Hepatocyte (in vitro differentiated cells): ENCODE data around the gene AMH.

ENCODE experiments used
- CTCF ChIP-seq: fragments of 200-600 bp; sonication (generic); IDR thresholded peaks from 2 replicates; pipeline ENCODE4 v1.5.1; 2016; ENCODE audit warnings: antibody characterized with exemption, mild to moderate bottlenecking; ENCODE audit not compliant: poor library complexity
- EZH2 ChIP-seq: fragments of 200-600 bp; sonication (generic); IDR thresholded peaks from 2 replicates; pipeline ENCODE4 v1.6.1; 2016; ENCODE audit warnings: antibody characterized with exemption, mild to moderate bottlenecking, borderline replicate concordance
- EZH2phosphoT487 ChIP-seq: fragments of 200-600 bp; sonication (generic); IDR thresholded peaks from one replicate; pipeline ENCODE4 v1.6.1; 2018; ENCODE audit warnings: antibody characterized with exemption, mild to moderate bottlenecking, low read depth, moderate library complexity; ENCODE audit not compliant: unreplicated experiment, severe bottlenecking

- TF ChIP-seq CTCF, result no peak
- TF ChIP-seq EZH2phosphoT487, result peak; percentile 27
- TF ChIP-seq EZH2, result peak; percentile 77
These were observed 40.8 kb downstream of the AMH start for GRCh38 chr19:2289714-2290435.
